ENCODE measurements around the gene NUTM2G. TPM values are rescaled to one million over a fixed set of nuclear protein-coding genes. Genes with fewer than 3 reads are reported as not detected.
"Not testable (repeated sequence)": the region's sequence is repeated elsewhere in the genome, so short reads cannot be mapped to it uniquely, and the experiment has no call there.

NUTM2G gene
- total RNA-seq, 2 experiments from 2014 or later, result 0.13 TPM; not detected in 1

DNA sequence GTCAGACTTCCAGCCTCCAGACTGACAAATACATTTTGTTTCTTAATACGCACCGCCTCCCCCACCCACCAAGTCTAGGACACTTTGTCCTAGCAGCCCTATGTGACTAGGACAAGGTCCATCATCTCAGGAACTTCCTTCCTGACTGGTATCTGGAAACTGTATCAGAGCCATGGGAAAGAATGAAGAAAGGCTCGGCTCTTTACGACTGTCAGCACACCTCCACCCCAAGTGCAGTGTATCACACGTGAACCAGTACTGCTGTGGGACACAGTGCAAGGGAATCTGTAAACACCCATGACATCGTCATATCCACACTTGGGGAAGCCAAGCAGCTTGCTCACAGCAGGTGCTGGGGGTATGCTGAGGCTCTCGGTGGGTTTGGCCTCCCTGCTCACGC is 13.0 kb downstream of the NUTM2G start:
- H3K79me2 ChIP-seq (ENCODE audit: insufficient read depth, low read depth, low read length); H3K27ac ChIP-seq (ENCODE audit: low read depth, low read length, poor library complexity, severe bottlenecking); H2AFZ ChIP-seq (ENCODE audit: low read length); H3K4me3 ChIP-seq (ENCODE audit: low read depth, low read length, poor library complexity, severe bottlenecking); POLR2A ChIA-PET; BruUV-seq (replicated peaks); H3K4me1 ChIP-seq (ENCODE audit: insufficient read depth, low read length, poor library complexity, severe bottlenecking); DNase-seq (ENCODE audit: low spot score); CTCF ChIA-PET (ENCODE audit: unreplicated experiment); intact Hi-C loops (cut with micrococcal nuclease; ENCODE audit: unreplicated experiment); H3K9me3 ChIP-seq (ENCODE audit: low read length); H4K20me1 ChIP-seq (ENCODE audit: insufficient read depth, low read length); H3K4me2 ChIP-seq (ENCODE audit: low read length); H3K9me2 ChIP-seq (ENCODE audit: insufficient read depth, low read length); H3K36me3 ChIP-seq (ENCODE audit: insufficient read depth, low read length): not testable (repeated sequence)

DNA sequence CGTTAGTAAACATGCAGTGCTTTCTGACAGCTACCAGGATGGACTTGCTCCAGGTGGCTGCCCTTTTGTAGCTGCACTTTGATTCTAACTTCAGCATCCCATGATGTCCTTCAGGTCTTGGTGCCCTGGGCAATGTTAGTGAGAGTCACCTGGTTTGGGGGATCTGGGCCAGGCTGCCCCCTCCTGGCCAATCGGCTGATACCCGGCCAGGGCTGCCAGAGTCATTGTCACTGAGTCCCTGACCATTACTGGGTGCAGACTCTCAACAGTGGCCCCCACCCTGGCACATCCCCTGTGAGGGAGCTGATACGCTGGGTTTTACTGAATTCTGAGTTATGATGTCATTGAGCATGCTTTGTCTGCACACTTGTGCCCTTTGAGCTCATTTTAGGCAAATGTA is 13.5 kb downstream of the NUTM2G start:
- H3K4me3 ChIP-seq (ENCODE audit: low read depth, low read length, poor library complexity, severe bottlenecking); POLR2A ChIA-PET; H3K9me2 ChIP-seq (ENCODE audit: insufficient read depth, low read length); H3K4me1 ChIP-seq (ENCODE audit: insufficient read depth, low read length, poor library complexity, severe bottlenecking); CTCF ChIA-PET (ENCODE audit: unreplicated experiment); H4K20me1 ChIP-seq (ENCODE audit: insufficient read depth, low read length); DNase-seq (ENCODE audit: low spot score); H3K27ac ChIP-seq (ENCODE audit: low read depth, low read length, poor library complexity, severe bottlenecking); H3K36me3 ChIP-seq (ENCODE audit: insufficient read depth, low read length); H3K9me3 ChIP-seq (ENCODE audit: low read length); H2AFZ ChIP-seq (ENCODE audit: low read length); BruUV-seq (replicated peaks); intact Hi-C loops (cut with micrococcal nuclease; ENCODE audit: unreplicated experiment); H3K4me2 ChIP-seq (ENCODE audit: low read length); H3K79me2 ChIP-seq (ENCODE audit: insufficient read depth, low read depth, low read length): not testable (repeated sequence)

DNA sequence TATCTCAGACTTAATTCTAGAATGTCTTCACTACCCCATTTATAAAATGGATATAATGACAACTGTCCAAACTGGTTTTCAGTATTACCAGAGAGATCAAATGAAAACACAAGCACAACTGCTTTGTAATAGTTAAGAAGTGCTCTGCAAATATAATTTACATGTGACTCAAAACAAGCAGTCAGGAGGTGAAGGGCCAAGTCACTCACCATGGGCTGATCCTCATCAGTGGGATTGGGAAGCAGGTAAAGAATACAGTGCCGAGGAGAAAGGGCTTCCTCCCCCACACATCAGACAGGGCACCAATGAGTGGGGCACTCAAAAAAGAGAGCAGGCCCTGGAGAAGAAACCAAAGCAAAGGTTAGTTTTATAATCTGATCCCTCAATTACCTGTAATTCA is 20.7 kb downstream of the NUTM2G start:
- H3K4me1 ChIP-seq (ENCODE audit: insufficient read depth, low read length, poor library complexity, severe bottlenecking); H3K27ac ChIP-seq (ENCODE audit: low read depth, low read length, poor library complexity, severe bottlenecking); H3K4me2 ChIP-seq (ENCODE audit: low read length); H3K9me3 ChIP-seq (ENCODE audit: low read length); BruUV-seq (replicated peaks); H3K79me2 ChIP-seq (ENCODE audit: insufficient read depth, low read depth, low read length); intact Hi-C loops (cut with micrococcal nuclease; ENCODE audit: unreplicated experiment); H2AFZ ChIP-seq (ENCODE audit: low read length); DNase-seq (ENCODE audit: low spot score); POLR2A ChIA-PET; CTCF ChIA-PET (ENCODE audit: unreplicated experiment); H3K9me2 ChIP-seq (ENCODE audit: insufficient read depth, low read length); H4K20me1 ChIP-seq (ENCODE audit: insufficient read depth, low read length); H3K4me3 ChIP-seq (ENCODE audit: low read depth, low read length, poor library complexity, severe bottlenecking): not testable (repeated sequence)
- peaks cover 11% of the 10 kb centered on the region; the same call in 1 of the 2 replicates for H3K36me3 ChIP-seq (ENCODE audit: insufficient read depth, low read length)

DNA sequence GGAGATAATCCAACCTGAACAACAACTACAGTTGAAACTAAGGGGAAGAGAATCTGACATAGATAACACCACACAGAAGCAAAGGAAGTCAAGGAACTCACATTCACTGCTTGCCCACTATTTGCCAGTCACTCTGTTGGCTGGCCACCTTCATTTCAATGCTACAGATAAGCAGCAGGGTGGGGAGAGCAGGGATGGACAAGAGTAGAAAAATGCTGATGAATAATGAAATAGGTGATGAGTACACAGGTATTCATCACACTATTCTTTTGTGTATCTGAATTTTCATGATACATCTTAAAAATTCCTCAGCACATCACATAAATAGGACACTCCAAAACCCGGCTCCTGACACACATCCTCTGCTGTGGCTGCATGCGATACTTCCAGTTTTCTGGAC is 21.9 kb downstream of the NUTM2G start:
- H3K79me2 ChIP-seq (ENCODE audit: insufficient read depth, low read depth, low read length); H3K4me3 ChIP-seq (ENCODE audit: low read depth, low read length, poor library complexity, severe bottlenecking); H4K20me1 ChIP-seq (ENCODE audit: insufficient read depth, low read length); CTCF ChIA-PET (ENCODE audit: unreplicated experiment); H3K9me3 ChIP-seq (ENCODE audit: low read length); BruUV-seq (replicated peaks); POLR2A ChIA-PET; H3K4me1 ChIP-seq (ENCODE audit: insufficient read depth, low read length, poor library complexity, severe bottlenecking); H3K4me2 ChIP-seq (ENCODE audit: low read length); H3K27ac ChIP-seq (ENCODE audit: low read depth, low read length, poor library complexity, severe bottlenecking); DNase-seq (ENCODE audit: low spot score); intact Hi-C loops (cut with micrococcal nuclease; ENCODE audit: unreplicated experiment); H2AFZ ChIP-seq (ENCODE audit: low read length); H3K9me2 ChIP-seq (ENCODE audit: insufficient read depth, low read length): not testable (repeated sequence)
- H3K36me3 ChIP-seq (ENCODE audit: insufficient read depth, low read length), result peaks cover 11% of the 10 kb centered on the region; the same call in 1 of the 2 replicates

DNA sequence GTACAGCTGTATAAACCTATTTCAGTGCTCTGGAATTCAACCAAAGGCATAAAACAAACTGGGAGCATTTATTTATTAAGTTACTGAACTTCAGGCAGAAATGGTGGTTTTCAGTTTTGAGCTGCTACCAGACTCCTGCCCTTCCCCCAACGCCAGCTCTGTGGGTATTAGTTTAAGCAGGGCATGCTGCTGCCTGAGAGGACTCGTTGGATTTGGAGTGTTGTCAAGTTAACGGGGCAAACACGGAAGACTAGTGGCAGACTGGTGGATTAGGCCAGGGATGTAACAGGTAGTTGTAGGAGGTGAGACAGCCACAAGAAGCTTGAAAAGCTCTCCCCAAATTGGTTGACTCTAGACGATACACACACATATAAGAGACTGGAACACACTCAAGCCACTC is 38.9 kb downstream of the NUTM2G start:
- H3K4me3 ChIP-seq (ENCODE audit: low read depth, low read length, poor library complexity, severe bottlenecking); H3K27ac ChIP-seq (ENCODE audit: low read depth, low read length, poor library complexity, severe bottlenecking); H3K4me1 ChIP-seq (ENCODE audit: insufficient read depth, low read length, poor library complexity, severe bottlenecking); H3K79me2 ChIP-seq (ENCODE audit: insufficient read depth, low read depth, low read length); H3K36me3 ChIP-seq (ENCODE audit: insufficient read depth, low read length); H3K9me3 ChIP-seq (ENCODE audit: low read length); CTCF ChIA-PET (ENCODE audit: unreplicated experiment); POLR2A ChIA-PET; BruUV-seq (replicated peaks); DNase-seq (ENCODE audit: low spot score); intact Hi-C loops (cut with micrococcal nuclease; ENCODE audit: unreplicated experiment); H3K9me2 ChIP-seq (ENCODE audit: insufficient read depth, low read length); H2AFZ ChIP-seq (ENCODE audit: low read length); H4K20me1 ChIP-seq (ENCODE audit: insufficient read depth, low read length); H3K4me2 ChIP-seq (ENCODE audit: low read length): not testable (repeated sequence)

DNA sequence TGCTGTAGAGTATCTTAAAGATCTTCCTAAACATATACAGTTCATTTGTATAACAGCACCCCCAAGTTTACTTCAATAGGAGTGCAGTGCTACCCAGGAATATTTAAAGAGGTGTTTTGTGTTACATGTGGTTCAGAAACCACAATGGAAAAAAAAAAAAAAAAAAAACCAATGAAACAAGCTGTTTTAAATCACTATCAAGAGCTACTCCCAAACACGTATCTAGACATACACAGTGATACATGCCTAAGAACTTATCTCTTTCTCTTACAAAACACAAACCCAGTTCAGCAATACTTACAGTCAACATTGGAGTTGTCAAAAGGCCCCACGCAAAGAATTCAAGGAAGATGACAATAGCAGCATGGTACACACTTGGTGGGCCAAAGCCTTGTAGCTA is 43.9 kb downstream of the NUTM2G start:
- H3K9me3 ChIP-seq (ENCODE audit: low read length); H3K4me1 ChIP-seq (ENCODE audit: insufficient read depth, low read length, poor library complexity, severe bottlenecking); H3K36me3 ChIP-seq (ENCODE audit: insufficient read depth, low read length); BruUV-seq (replicated peaks); H3K9me2 ChIP-seq (ENCODE audit: insufficient read depth, low read length); intact Hi-C loops (cut with micrococcal nuclease; ENCODE audit: unreplicated experiment); H3K4me2 ChIP-seq (ENCODE audit: low read length); POLR2A ChIA-PET; H2AFZ ChIP-seq (ENCODE audit: low read length); H3K4me3 ChIP-seq (ENCODE audit: low read depth, low read length, poor library complexity, severe bottlenecking); CTCF ChIA-PET (ENCODE audit: unreplicated experiment); H3K27ac ChIP-seq (ENCODE audit: low read depth, low read length, poor library complexity, severe bottlenecking); DNase-seq (ENCODE audit: low spot score); H4K20me1 ChIP-seq (ENCODE audit: insufficient read depth, low read length): not testable (repeated sequence)
- H3K79me2 ChIP-seq (ENCODE audit: insufficient read depth, low read depth, low read length), result peaks cover 27% of the 10 kb centered on the region

DNA sequence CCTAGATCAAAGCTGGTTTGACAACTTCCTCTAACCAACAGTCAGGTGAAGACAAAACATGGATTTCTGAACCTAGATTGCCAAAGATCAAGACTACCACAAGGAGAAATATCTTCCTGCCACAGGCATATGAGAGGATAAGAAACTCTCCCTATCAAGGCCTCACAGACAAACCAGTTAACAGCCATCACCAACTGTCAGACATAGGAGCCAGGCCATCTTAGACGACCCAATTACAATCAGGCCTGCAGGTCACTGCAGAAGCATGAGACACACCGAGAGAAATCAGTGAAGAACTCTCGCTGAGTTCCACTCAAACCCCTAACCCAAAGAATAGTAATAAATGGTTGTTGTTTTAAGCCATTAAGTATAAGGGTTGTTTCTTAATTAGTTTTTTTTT is 45.4 kb downstream of the NUTM2G start:
- H2AFZ ChIP-seq (ENCODE audit: low read length); intact Hi-C loops (cut with micrococcal nuclease; ENCODE audit: unreplicated experiment); H3K4me3 ChIP-seq (ENCODE audit: low read depth, low read length, poor library complexity, severe bottlenecking); H3K36me3 ChIP-seq (ENCODE audit: insufficient read depth, low read length); POLR2A ChIA-PET; H4K20me1 ChIP-seq (ENCODE audit: insufficient read depth, low read length); H3K9me3 ChIP-seq (ENCODE audit: low read length); H3K27ac ChIP-seq (ENCODE audit: low read depth, low read length, poor library complexity, severe bottlenecking); CTCF ChIA-PET (ENCODE audit: unreplicated experiment); BruUV-seq (replicated peaks); H3K4me2 ChIP-seq (ENCODE audit: low read length); H3K9me2 ChIP-seq (ENCODE audit: insufficient read depth, low read length); DNase-seq (ENCODE audit: low spot score); H3K4me1 ChIP-seq (ENCODE audit: insufficient read depth, low read length, poor library complexity, severe bottlenecking): not testable (repeated sequence)
- H3K79me2 ChIP-seq (ENCODE audit: insufficient read depth, low read depth, low read length), result peaks cover 38% of the 10 kb centered on the region
